Activated naive CD4-positive, alpha-beta T cell treated with anti-CD3 and anti-CD28 coated beads, Interleukin-2, amount 10 ng/mL, durations not matched to agents 7 days and 5 days (primary cell): ENCODE results near the gene LGR4.
"Not testable (repeated sequence)": the region's sequence is repeated elsewhere in the genome, so short reads cannot be mapped to it uniquely, and the experiment has no call there.

Experiments
- CTCF ChIA-PET: fragments of 350-600 bp; sonication (Branson Sonifier 250); formaldehyde crosslinking; loops from one replicate; lab custom pipeline; 2021; ENCODE audit warnings: antibody characterized with exemption; lab: Charles Lee
- DNase-seq: peaks from one replicate; pipeline ENCODE4 v3.0.0-alpha.2; 2020
- H3K27ac Mint-ChIP-seq: one replicate; pipeline ENCODE4 v1.8.0; 2021; ENCODE audit warnings: mild to moderate bottlenecking, moderate library complexity, mixed read lengths
- H3K27me3 Mint-ChIP-seq: one replicate; pipeline ENCODE4 v1.8.0; 2021; ENCODE audit warnings: mild to moderate bottlenecking, mixed read lengths
- H3K36me3 Mint-ChIP-seq: one replicate; pipeline ENCODE4 v1.8.0; 2021; ENCODE audit warnings: mixed read lengths
- H3K4me1 Mint-ChIP-seq: one replicate; pipeline ENCODE4 v1.8.0; 2021; ENCODE audit warnings: mixed read lengths
- H3K4me3 Mint-ChIP-seq: one replicate; pipeline ENCODE4 v1.8.0; 2021; ENCODE audit warnings: mild to moderate bottlenecking, moderate library complexity, mixed read lengths
- H3K9me3 Mint-ChIP-seq: one replicate; pipeline ENCODE4 v1.8.0; 2021; ENCODE audit warnings: mixed read lengths

Gene LGR4

GRCh38 chr11:27460158-27460978, 12.2 kb downstream of the LGR4 start:
- Mint-ChIP-seq H3K9me3 (no peaks in the 10 kb centered on the region), H3K4me1 (no peaks in the 10 kb centered on the region), H3K36me3 (no peaks in the 10 kb centered on the region), H3K27ac (no peak overlapping the region), H3K27me3 (no peaks in the 10 kb centered on the region), H3K4me3 (no peak overlapping the region)
- no peak for DNase-seq
- CTCF ChIA-PET = no interaction called here

GRCh38 chr11:27459191-27459590, 13.4 kb downstream of the LGR4 start:
- H3K27ac Mint-ChIP-seq = no peak overlapping the region
- no peak overlapping the region for H3K4me3 Mint-ChIP-seq
- no peak for DNase-seq
- no peaks in the 10 kb centered on the region for H3K27me3 Mint-ChIP-seq
- CTCF ChIA-PET = no interaction called here
- no peaks in the 10 kb centered on the region for H3K36me3 Mint-ChIP-seq
- H3K9me3 Mint-ChIP-seq = no peaks in the 10 kb centered on the region
- no peaks in the 10 kb centered on the region for H3K4me1 Mint-ChIP-seq

- Mint-ChIP-seq H3K4me3 (no peak overlapping the region), H3K9me3 (no peaks in the 10 kb centered on the region), H3K36me3 (no peaks in the 10 kb centered on the region), H3K27me3 (no peaks in the 10 kb centered on the region), H3K27ac (no peak overlapping the region), H3K4me1 (no peaks in the 10 kb centered on the region)
- CTCF ChIA-PET = no interaction called here
- no peak for DNase-seq
Observed at GRCh38 chr11:27458182-27458581, 14.4 kb downstream of the LGR4 start.

- CTCF ChIA-PET = no interaction called here
- Mint-ChIP-seq H3K27ac (no peak overlapping the region), H3K27me3 (no peaks in the 10 kb centered on the region)
Observed at GRCh38 chr11:27456795-27457329, 15.7 kb downstream of the LGR4 start.

GRCh38 chr11:27456140-27456794, 16.3 kb downstream of the LGR4 start:
- H3K9me3 Mint-ChIP-seq = no peaks in the 10 kb centered on the region
- DNase-seq = no peak
- CTCF ChIA-PET = no interaction called here

More at GRCh38 chr11:27456795-27457329, 15.7 kb downstream of the LGR4 start:
- no peak overlapping the region for H3K4me3 Mint-ChIP-seq
- no peaks in the 10 kb centered on the region for H3K36me3 Mint-ChIP-seq
- H3K9me3 Mint-ChIP-seq = no peaks in the 10 kb centered on the region
- H3K4me1 Mint-ChIP-seq = no peaks in the 10 kb centered on the region
- no peak for DNase-seq

GRCh38 chr11:27455667-27456066, 16.9 kb downstream of the LGR4 start:
- H3K4me3 Mint-ChIP-seq = no peak overlapping the region
- H3K27me3 Mint-ChIP-seq = no peaks in the 10 kb centered on the region
- no peaks in the 10 kb centered on the region for H3K9me3 Mint-ChIP-seq
- H3K36me3 Mint-ChIP-seq = no peaks in the 10 kb centered on the region
- no peak overlapping the region for H3K27ac Mint-ChIP-seq
- CTCF ChIA-PET = no interaction called here
- H3K4me1 Mint-ChIP-seq = no peaks in the 10 kb centered on the region
- no peak for DNase-seq

More at GRCh38 chr11:27456140-27456794, 16.3 kb downstream of the LGR4 start:
- Mint-ChIP-seq H3K36me3 (no peaks in the 10 kb centered on the region), H3K4me3 (no peak overlapping the region), H3K27ac (no peak overlapping the region), H3K4me1 (no peaks in the 10 kb centered on the region), H3K27me3 (no peaks in the 10 kb centered on the region)

- Mint-ChIP-seq H3K27ac (no peak overlapping the region), H3K36me3 (no peaks in the 10 kb centered on the region), H3K4me3 (no peak overlapping the region), H3K27me3 (no peaks in the 10 kb centered on the region), H3K4me1 (no peaks in the 10 kb centered on the region), H3K9me3 (no peaks in the 10 kb centered on the region)
- DNase-seq = no peak
- CTCF ChIA-PET = no interaction called here
Observed at GRCh38 chr11:27453701-27454100, 18.9 kb downstream of the LGR4 start.

GRCh38 chr11:27452147-27452546, 20.4 kb downstream of the LGR4 start:
- no peaks in the 10 kb centered on the region for H3K4me1 Mint-ChIP-seq
- H3K9me3 Mint-ChIP-seq = no peaks in the 10 kb centered on the region
- no peak overlapping the region for H3K27ac Mint-ChIP-seq
- no peaks in the 10 kb centered on the region for H3K36me3 Mint-ChIP-seq
- H3K4me3 Mint-ChIP-seq = no peak overlapping the region
- no peaks in the 10 kb centered on the region for H3K27me3 Mint-ChIP-seq
- DNase-seq = no peak
- CTCF ChIA-PET = no interaction called here

- CTCF ChIA-PET = no interaction called here
Observed at GRCh38 chr11:27451244-27451965, 21.2 kb downstream of the LGR4 start.

GRCh38 chr11:27448184-27448540, 24.4 kb downstream of the LGR4 start:
- H3K4me3 Mint-ChIP-seq, H3K36me3 Mint-ChIP-seq, H3K4me1 Mint-ChIP-seq, H3K9me3 Mint-ChIP-seq, H3K27me3 Mint-ChIP-seq, H3K27ac Mint-ChIP-seq, DNase-seq, CTCF ChIA-PET: not testable (repeated sequence)

More at GRCh38 chr11:27451244-27451965, 21.2 kb downstream of the LGR4 start:
- DNase-seq = no peak
- no peaks in the 10 kb centered on the region for H3K4me1 Mint-ChIP-seq
- no peaks in the 10 kb centered on the region for H3K27me3 Mint-ChIP-seq
- no peaks in the 10 kb centered on the region for H3K36me3 Mint-ChIP-seq
- H3K4me3 Mint-ChIP-seq = no peak overlapping the region
- H3K9me3 Mint-ChIP-seq = no peaks in the 10 kb centered on the region
- no peak overlapping the region for H3K27ac Mint-ChIP-seq

GRCh38 chr11:27447288-27448183, 25.1 kb downstream of the LGR4 start:
- no peaks in the 10 kb centered on the region for H3K9me3 Mint-ChIP-seq
- no peaks in the 10 kb centered on the region for H3K27me3 Mint-ChIP-seq
- H3K36me3 Mint-ChIP-seq = no peaks in the 10 kb centered on the region
- no peaks in the 10 kb centered on the region for H3K4me1 Mint-ChIP-seq
- DNase-seq = no peak
- no peak overlapping the region for H3K4me3 Mint-ChIP-seq
- no peak overlapping the region for H3K27ac Mint-ChIP-seq
- CTCF ChIA-PET = no interaction called here

GRCh38 chr11:27445625-27446024, 27.0 kb downstream of the LGR4 start:
- H3K4me1 Mint-ChIP-seq = no peaks in the 10 kb centered on the region
- no peaks in the 10 kb centered on the region for H3K9me3 Mint-ChIP-seq
- H3K36me3 Mint-ChIP-seq = no peaks in the 10 kb centered on the region
- H3K4me3 Mint-ChIP-seq = no peak overlapping the region
- DNase-seq = no peak
- H3K27me3 Mint-ChIP-seq = no peaks in the 10 kb centered on the region
- CTCF ChIA-PET = no interaction called here
- H3K27ac Mint-ChIP-seq = no peak overlapping the region

GRCh38 chr11:27444801-27445215, 27.8 kb downstream of the LGR4 start:
- no peak overlapping the region for H3K4me3 Mint-ChIP-seq
- DNase-seq = no peak
- H3K27ac Mint-ChIP-seq = no peak overlapping the region
- H3K36me3 Mint-ChIP-seq = no peaks in the 10 kb centered on the region
- H3K4me1 Mint-ChIP-seq = no peaks in the 10 kb centered on the region
- CTCF ChIA-PET = interaction anchor here (1.8 kb wide), 1 partner anchor 42 kb away, joined by 5 read pairs; no protein-coding TSS in a partner anchor
- no peaks in the 10 kb centered on the region for H3K9me3 Mint-ChIP-seq
- no peaks in the 10 kb centered on the region for H3K27me3 Mint-ChIP-seq
